H9 (cell line): Measurements from ENCODE around the gene XIRP2. TPM values are rescaled to one million over a fixed set of nuclear protein-coding genes. Genes with fewer than 3 reads are reported as not detected.

Source experiments
- DNase-seq: peaks from one replicate; pipeline ENCODE4 v3.0.0-alpha.2; 2017
- H2AFZ ChIP-seq: one replicate; pipeline ENCODE4 v1.6.1; 2013; ENCODE audit warnings: mild to moderate bottlenecking, low read length, control low read depth, moderate library complexity
- H2AK5ac ChIP-seq: 2 replicates; pipeline ENCODE4 v1.6.1; 2013; ENCODE audit warnings: low read length, control low read depth, mixed read lengths; ENCODE audit not compliant: insufficient read length
- H2BK120ac ChIP-seq: one replicate; pipeline ENCODE4 v1.6.1; 2013; ENCODE audit warnings: low read depth, mild to moderate bottlenecking, low read length, control low read depth, inconsistent platforms; ENCODE audit not compliant: poor library complexity, severe bottlenecking
- H2BK12ac ChIP-seq: 2 replicates; pipeline ENCODE4 v1.6.1; 2013; ENCODE audit warnings: low read length, control low read depth, mixed read lengths, low read depth; ENCODE audit not compliant: insufficient read length
- H2BK15ac ChIP-seq: 2 replicates; pipeline ENCODE4 v1.6.1; 2013; ENCODE audit warnings: low read depth, low read length, control low read depth
- H2BK20ac ChIP-seq: one replicate; pipeline ENCODE4 v1.6.1; 2013; ENCODE audit warnings: low read depth, mild to moderate bottlenecking, low read length, control low read depth, inconsistent platforms; ENCODE audit not compliant: poor library complexity, severe bottlenecking
- H2BK5ac ChIP-seq: 2 replicates; pipeline ENCODE4 v1.6.1; 2013; ENCODE audit warnings: low read length, control low read depth, mixed read lengths; ENCODE audit not compliant: insufficient read length
- H3K14ac ChIP-seq: 2 replicates; pipeline ENCODE4 v1.6.1; 2013; ENCODE audit warnings: low read length, control low read depth; ENCODE audit not compliant: insufficient read depth
- H3K18ac ChIP-seq: 2 replicates; pipeline ENCODE4 v1.6.1; 2013; ENCODE audit warnings: low read depth, mild to moderate bottlenecking, mixed read lengths, low read length, control low read depth; ENCODE audit not compliant: insufficient read length
- H3K23ac ChIP-seq: 2 replicates; pipeline ENCODE4 v1.6.1; 2013; ENCODE audit warnings: low read length, control low read depth, mixed read lengths, low read depth; ENCODE audit not compliant: insufficient read length
- H3K23me2 ChIP-seq: 2 replicates; pipeline ENCODE4 v1.6.1; 2013; ENCODE audit warnings: low read depth, mild to moderate bottlenecking, mixed read lengths, low read length, control low read depth; ENCODE audit not compliant: insufficient read length, poor library complexity, severe bottlenecking
- H3K27ac ChIP-seq: 2 replicates; pipeline ENCODE4 v1.5.1; 2013; ENCODE audit warnings: low read length, control low read depth, mixed read lengths, low read depth; ENCODE audit not compliant: insufficient read length
- H3K27me3 ChIP-seq: 2 replicates; pipeline ENCODE4 v1.6.1; 2013; ENCODE audit warnings: low read length, control low read depth, inconsistent platforms; ENCODE audit not compliant: insufficient read depth
- H3K4ac ChIP-seq: 2 replicates; pipeline ENCODE4 v1.6.1; 2013; ENCODE audit warnings: low read depth, mild to moderate bottlenecking, control low read depth, inconsistent platforms, low read length, moderate library complexity
- H3K4me1 ChIP-seq: 2 replicates; pipeline ENCODE4 v1.6.1; 2013; ENCODE audit warnings: low read length, control low read depth, inconsistent platforms; ENCODE audit not compliant: insufficient read depth
- H3K4me2 ChIP-seq: 2 replicates; pipeline ENCODE4 v1.6.1; 2013; ENCODE audit warnings: low read length, control low read depth, mixed read lengths; ENCODE audit not compliant: insufficient read length, insufficient read depth
- H3K56ac ChIP-seq: 2 replicates; pipeline ENCODE4 v1.6.1; 2013; ENCODE audit warnings: low read depth, mild to moderate bottlenecking, mixed read lengths, low read length, control low read depth; ENCODE audit not compliant: insufficient read length
- H3K79me1 ChIP-seq: 2 replicates; pipeline ENCODE4 v1.6.1; 2013; ENCODE audit warnings: low read depth, mild to moderate bottlenecking, moderate library complexity, low read length, control low read depth, inconsistent platforms; ENCODE audit not compliant: insufficient read depth, poor library complexity, severe bottlenecking
- H3K79me2 ChIP-seq: 2 replicates; pipeline ENCODE4 v1.6.1; 2013; ENCODE audit warnings: low read length, control low read depth, inconsistent platforms; ENCODE audit not compliant: insufficient read depth
- H3K9ac ChIP-seq: 2 replicates; pipeline ENCODE4 v1.6.1; 2013; ENCODE audit warnings: low read length, control low read depth, mixed read lengths; ENCODE audit not compliant: insufficient read length; ENCODE audit errors: extremely low read depth
- H3K9me3 ChIP-seq: one replicate; pipeline ENCODE4 v1.6.1; 2013; ENCODE audit warnings: low read depth, low read length, inconsistent platforms; ENCODE audit not compliant: control insufficient read depth
- H3T11ph ChIP-seq: one replicate; pipeline ENCODE4 v1.6.1; 2013; ENCODE audit warnings: mild to moderate bottlenecking, low read length, control low read depth, inconsistent platforms
- H4K20me1 ChIP-seq: one replicate; pipeline ENCODE4 v1.6.1; 2013; ENCODE audit not compliant: control insufficient read depth, insufficient read length, insufficient read depth
- H4K5ac ChIP-seq: 2 replicates; pipeline ENCODE4 v1.6.1; 2013; ENCODE audit warnings: low read depth, mild to moderate bottlenecking, mixed read lengths, low read length, control low read depth; ENCODE audit not compliant: insufficient read length
- H4K8ac ChIP-seq: replicated peaks from 2 replicates; pipeline ENCODE4 v1.6.1; 2013; ENCODE audit warnings: low read length, control low read depth, mixed read lengths, low read depth; ENCODE audit not compliant: insufficient read length
- H4K91ac ChIP-seq: 2 replicates; pipeline ENCODE4 v1.6.1; 2013; ENCODE audit warnings: low read depth, mild to moderate bottlenecking, moderate library complexity, mixed read lengths, low read length, control low read depth; ENCODE audit not compliant: insufficient read length
- H3K27ac Mint-ChIP-seq, 3 experiments: 2 replicates in 2 of 3; 3 replicates in 1 of 3; pipeline ENCODE4 v1.8.0; 2020 to 2021; ENCODE audit warnings: mixed read lengths in 3 of 3, mild to moderate bottlenecking in 1 of 3, moderate library complexity in 1 of 3
- H3K27me3 Mint-ChIP-seq: 2 replicates; pipeline ENCODE4 v1.8.0; 2021; ENCODE audit warnings: low read depth, mild to moderate bottlenecking, moderate library complexity, mixed read lengths
- H3K36me3 Mint-ChIP-seq, 3 experiments: 2 replicates in 2 of 3; 3 replicates in 1 of 3; pipeline ENCODE4 v1.8.0; 2020 to 2021; ENCODE audit warnings: low read depth in 3 of 3, mixed read lengths in 3 of 3; ENCODE audit not compliant: insufficient read depth in 1 of 3
- H3K4me1 Mint-ChIP-seq, 2 experiments: 2 replicates each; pipeline ENCODE4 v1.8.0; 2020; ENCODE audit warnings: mixed read lengths in 2 of 2
- H3K4me3 Mint-ChIP-seq, 2 experiments: 2 replicates in 1 of 2; 3 replicates in 1 of 2; pipeline ENCODE4 v1.8.0; 2020 to 2021; ENCODE audit warnings: mild to moderate bottlenecking in 2 of 2, mixed read lengths in 2 of 2, moderate library complexity in 1 of 2
- H3K9me3 Mint-ChIP-seq, 2 experiments: 2 replicates in 1 of 2; 3 replicates in 1 of 2; pipeline ENCODE4 v1.8.0; 2020; ENCODE audit warnings: mild to moderate bottlenecking in 2 of 2, mixed read lengths in 2 of 2, moderate library complexity in 1 of 2
- CTCF ChIP-seq: fragments of 200-600 bp; sonication (generic); conservative IDR thresholded peaks from 3 replicates; pipeline ENCODE4 v1.8.0; 2021; ENCODE audit warnings: antibody characterized with exemption, mild to moderate bottlenecking
- WGBS: extraction: QIAGEN DNeasy Blood & Tissue Kit; methylation state at CpG from one replicate; pipeline ENCODE4 v1.1.7; 2013; ENCODE audit warnings: missing lambda C conversion rate, low lambda C conversion rate, mixed read lengths; ENCODE audit not compliant: insufficient read length; ENCODE audit errors: extremely low coverage; 5-methylcytosine and 5-hydroxymethylcytosine counted together
- total RNA-seq: library from RNA; stranded (reverse); gene quantifications from 2 replicates; pipeline ENCODE4 v1.2.1, GENCODE V29; 2021

Gene XIRP2
- total RNA-seq, 1 experiment from 2014 or later: 0.07 TPM

- Mint-ChIP-seq H3K27ac (no peak overlapping the region), H3K4me1 (peaks cover 29 to 30% of the 10 kb centered on the region in 2 experiments), H3K4me3 (no peak overlapping the region), H3K36me3 (no peaks in the 10 kb centered on the region), H3K9me3 (no peaks in the 10 kb centered on the region), H3K27me3 (no peaks in the 10 kb centered on the region)
- H3K79me1 ChIP-seq: no peaks in the 10 kb centered on the region
- no CpG with 5 or more reads among the region's 1 CpG for WGBS
- no peak overlapping the region for H2BK20ac ChIP-seq
- H4K5ac ChIP-seq: no peak overlapping the region
- no peak overlapping the region for H3T11ph ChIP-seq
- no peaks in the 10 kb centered on the region for H3K9me3 ChIP-seq
- no peak overlapping the region for H2BK12ac ChIP-seq
- H3K56ac ChIP-seq: no peak overlapping the region
- H4K8ac ChIP-seq: no peak overlapping the region
- H3K23ac ChIP-seq: no peak overlapping the region
- no peak overlapping the region for H3K4me2 ChIP-seq
- no peaks in the 10 kb centered on the region for H3K27me3 ChIP-seq
- TF ChIP-seq CTCF: no peak
- H3K18ac ChIP-seq: no peak overlapping the region
- H3K14ac ChIP-seq: no peak overlapping the region
- DNase-seq: no peak
- H2AFZ ChIP-seq: no peak overlapping the region
- H3K79me2 ChIP-seq: no peaks in the 10 kb centered on the region
- H4K91ac ChIP-seq: no peak overlapping the region
- no peak overlapping the region for H2BK120ac ChIP-seq
- H3K23me2 ChIP-seq: no peaks in the 10 kb centered on the region
- no peak overlapping the region for H2BK5ac ChIP-seq
- H2BK15ac ChIP-seq: no peak overlapping the region
- no peak overlapping the region for H3K27ac ChIP-seq
- H3K4ac ChIP-seq: no peak overlapping the region
- no peak overlapping the region for H3K9ac ChIP-seq
- H2AK5ac ChIP-seq: no peak overlapping the region
- H3K4me1 ChIP-seq: peaks cover 3% of the 10 kb centered on the region; the same call in 1 of the 2 replicates
- H4K20me1 ChIP-seq: no peaks in the 10 kb centered on the region
Measured at GRCh38 chr2:166959556-166959955, 71.3 kb downstream of the XIRP2 start.
